Skin epidermis (tissue), 12 donors: ENCODE data around the gene CUL9.
"Not testable (repeated sequence)": the region's sequence is repeated elsewhere in the genome, so short reads cannot be mapped to it uniquely, and the experiment has no call there.

ENCODE experiments used
- H3K27ac ChIP-seq, 21 experiments: fragments of 200-600 bp; sonication (generic) in 11 of 21; one replicate each; pipeline ENCODE4 v1.5.0; 2020; ENCODE audit warnings: mild to moderate bottlenecking in 3 of 21, inconsistent platforms in 2 of 21, moderate library complexity in 2 of 21
- H3K4me3 ChIP-seq, 7 experiments: fragments of 200-600 bp; sonication (generic) in 2 of 7; one replicate each; pipeline ENCODE4 v1.5.0; 2020; ENCODE audit warnings: inconsistent platforms in 2 of 7, mild to moderate bottlenecking in 2 of 7, moderate library complexity in 1 of 7

Gene CUL9

DNA sequence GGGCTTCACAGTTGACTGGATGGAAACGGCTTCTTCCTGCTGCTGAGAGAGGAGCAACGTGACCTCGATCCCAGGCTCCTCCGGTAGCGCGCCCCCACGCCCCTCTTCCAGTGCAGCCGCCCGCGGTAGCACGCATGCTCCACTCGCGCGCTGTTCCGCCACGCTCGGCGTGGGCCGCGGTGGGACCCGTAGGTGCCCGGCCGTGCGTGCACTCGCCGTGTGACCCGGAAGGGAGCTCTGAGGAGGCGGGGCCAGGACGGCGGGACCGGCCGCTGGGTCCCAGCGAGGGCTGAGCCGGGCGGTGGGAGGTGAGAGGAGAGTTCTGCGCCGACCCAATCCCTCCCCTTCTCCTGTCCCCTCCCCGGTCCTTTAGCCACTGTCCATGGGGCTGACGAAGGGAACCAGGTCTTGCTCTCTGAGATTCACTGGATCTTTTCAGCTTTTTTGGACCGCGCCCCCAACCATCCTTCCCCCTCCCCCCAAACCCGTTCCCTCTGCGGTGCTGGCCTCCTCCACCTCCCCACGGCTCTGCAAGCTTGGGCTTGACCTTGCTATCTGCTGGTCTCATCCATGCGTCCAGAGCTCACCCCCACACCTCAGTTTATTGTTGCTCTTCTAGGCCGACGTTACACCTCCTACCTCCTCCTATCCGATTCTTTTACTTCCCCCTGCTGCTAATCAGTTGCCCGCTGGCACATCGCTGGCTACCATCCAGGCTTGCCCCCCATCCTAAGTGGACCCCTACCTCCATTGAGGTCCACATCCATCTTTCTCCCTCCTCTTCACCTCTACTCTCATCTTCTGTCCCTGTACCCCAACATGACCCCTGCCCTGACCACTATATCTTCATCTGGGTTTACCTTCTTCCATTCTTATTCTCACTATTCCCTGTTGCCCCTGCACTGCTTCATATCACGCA, at the start of gene CUL9:
CUL9 (plus strand) TSS at position 255 of the 919 bp plus-strand sequence. CDS start 2,115 bp downstream, outside the sequence.
- Histone ChIP-seq H3K4me3 (peak within 1 kb of the TSS; percentile 50 to 76 (median 68)), H3K27ac (peak within 1 kb of the TSS; percentile 14 to 90 (median 81))

- no peak overlapping the region for H3K4me3 ChIP-seq
- H3K27ac ChIP-seq: no peak overlapping the region
Measured at GRCh38 chr6:43138267-43138666, 43.7 kb upstream of the CUL9 start.

DNA sequence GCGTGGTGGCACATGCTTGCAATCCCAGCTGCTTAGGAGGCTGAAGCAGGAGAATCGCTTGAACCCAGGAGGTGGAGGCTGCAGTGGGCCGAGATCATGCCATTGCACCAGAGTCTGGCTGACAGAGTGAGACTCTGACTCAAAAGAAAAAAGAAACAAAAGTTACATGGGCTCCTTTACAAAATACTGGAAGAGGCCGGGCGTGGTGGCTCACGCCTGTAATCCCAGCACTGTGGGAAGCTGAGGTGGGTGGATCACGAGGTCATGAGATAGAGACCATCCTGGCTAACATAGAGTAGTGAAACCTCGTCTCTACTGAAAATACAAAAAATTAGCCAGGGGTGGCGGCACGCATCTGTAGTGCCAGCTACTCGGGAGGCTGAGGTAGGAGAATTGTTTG, 42.0 kb upstream of the CUL9 start:
- H3K27ac ChIP-seq, H3K4me3 ChIP-seq: not testable (repeated sequence)

- peak overlapping the region in 1 of 21 experiments; percentile 48 for H3K27ac ChIP-seq
- H3K4me3 ChIP-seq: no peak overlapping the region
Measured at GRCh38 chr6:43141644-43142043, 40.4 kb upstream of the CUL9 start.

DNA sequence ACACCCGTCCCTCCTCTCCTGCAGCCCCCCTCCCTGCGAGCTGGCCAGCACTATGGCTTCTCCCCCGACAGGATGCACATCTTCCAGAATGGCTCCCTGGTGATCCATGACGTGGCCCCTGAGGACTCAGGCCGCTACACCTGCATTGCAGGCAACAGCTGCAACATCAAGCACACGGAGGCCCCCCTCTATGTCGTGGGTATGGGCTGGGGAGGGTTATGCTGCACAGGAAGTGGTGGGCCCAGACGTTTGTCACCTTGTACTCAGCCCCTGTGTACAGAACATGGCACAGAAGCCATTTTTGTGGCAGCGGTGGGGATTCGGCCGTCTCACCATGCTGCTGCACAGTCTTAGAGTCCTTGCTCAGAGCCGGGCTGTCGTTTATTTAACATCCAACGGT, 39.9 kb upstream of the CUL9 start:
- no peak overlapping the region for H3K4me3 ChIP-seq

GRCh38 chr6:43143235-43144128, 38.5 kb upstream of the CUL9 start:
- Histone ChIP-seq H3K4me3 (no peak overlapping the region), H3K27ac (peak overlapping the region in 6 of 21 experiments; percentile 33 to 63 (median 45))

More for the DNA sequence above, 39.9 kb upstream of the CUL9 start:
- H3K27ac ChIP-seq: peak overlapping the region in 3 of 21 experiments; percentile 23 to 48 (median 33)

GRCh38 chr6:43144879-43145278, 37.1 kb upstream of the CUL9 start:
- Histone ChIP-seq H3K27ac (no peak overlapping the region), H3K4me3 (no peak overlapping the region)

- H3K4me3 ChIP-seq: no peak overlapping the region
- no peak overlapping the region for H3K27ac ChIP-seq
Measured at GRCh38 chr6:43146261-43146660, 35.7 kb upstream of the CUL9 start.

- H3K4me3 ChIP-seq: no peak overlapping the region
- H3K27ac ChIP-seq: peak overlapping the region in 1 of 21 experiments; percentile 17
Measured at GRCh38 chr6:43146709-43147688, 35.0 kb upstream of the CUL9 start.

DNA sequence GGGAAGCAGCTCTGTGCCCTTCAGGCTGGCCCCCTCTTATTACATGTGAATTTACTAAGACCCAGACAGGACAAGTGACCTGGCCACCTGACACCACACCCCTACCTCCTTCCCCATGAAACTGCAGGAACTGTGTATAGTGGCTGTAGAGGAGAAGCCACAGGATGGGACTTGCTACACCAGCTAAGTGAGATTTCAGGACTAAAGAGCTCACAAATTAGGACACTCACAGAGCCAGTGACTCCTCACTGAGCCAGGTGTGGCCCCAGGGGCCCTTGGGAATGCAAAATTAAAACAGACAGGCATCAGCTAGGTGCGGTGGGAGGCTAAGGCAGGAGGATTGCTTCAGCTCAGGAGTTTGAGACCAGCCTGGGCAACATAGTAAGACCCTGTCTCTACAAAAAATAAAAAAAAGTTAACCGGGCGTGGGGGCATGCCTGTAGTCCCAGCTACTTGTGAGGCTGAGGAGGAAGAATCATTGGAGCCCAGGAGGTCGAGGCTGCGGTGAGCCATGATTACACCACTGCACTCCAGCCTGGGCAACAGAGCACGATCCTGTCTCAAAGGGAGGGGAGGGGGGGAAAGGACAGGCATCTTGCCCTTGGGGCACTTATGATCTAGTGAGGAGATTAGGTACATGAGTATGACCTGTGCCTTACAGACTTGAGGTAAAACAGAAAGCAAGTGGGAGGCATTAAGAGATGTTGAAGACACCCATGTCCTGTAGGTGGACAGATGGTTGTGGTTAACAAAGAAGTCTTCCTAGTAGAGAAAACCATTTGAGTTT, 34.1 kb upstream of the CUL9 start:
- Histone ChIP-seq H3K4me3 (no peak overlapping the region), H3K27ac (peak overlapping the region in 1 of 21 experiments; percentile 17)

DNA sequence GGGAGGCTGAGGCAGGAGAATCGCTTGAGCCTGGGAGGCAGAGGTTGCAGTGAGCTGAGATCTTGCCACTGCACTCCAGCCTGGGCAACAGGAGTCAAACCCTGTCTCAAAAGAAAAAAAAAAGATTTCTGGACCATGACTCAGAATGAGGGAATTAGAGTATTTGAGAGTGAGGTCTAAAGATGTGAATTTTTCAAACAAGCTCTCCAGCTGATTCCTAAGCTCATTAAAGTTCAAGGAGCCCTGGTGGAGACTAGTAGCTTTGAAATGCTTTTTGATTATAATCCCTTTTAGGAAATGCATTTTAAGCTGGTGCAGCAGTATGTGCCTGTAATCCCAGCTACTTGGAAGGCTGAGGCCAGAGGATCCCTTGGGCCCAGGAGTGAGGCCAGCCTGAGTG, 32.7 kb upstream of the CUL9 start:
- no peak overlapping the region for H3K27ac ChIP-seq
- H3K4me3 ChIP-seq: no peak overlapping the region

DNA sequence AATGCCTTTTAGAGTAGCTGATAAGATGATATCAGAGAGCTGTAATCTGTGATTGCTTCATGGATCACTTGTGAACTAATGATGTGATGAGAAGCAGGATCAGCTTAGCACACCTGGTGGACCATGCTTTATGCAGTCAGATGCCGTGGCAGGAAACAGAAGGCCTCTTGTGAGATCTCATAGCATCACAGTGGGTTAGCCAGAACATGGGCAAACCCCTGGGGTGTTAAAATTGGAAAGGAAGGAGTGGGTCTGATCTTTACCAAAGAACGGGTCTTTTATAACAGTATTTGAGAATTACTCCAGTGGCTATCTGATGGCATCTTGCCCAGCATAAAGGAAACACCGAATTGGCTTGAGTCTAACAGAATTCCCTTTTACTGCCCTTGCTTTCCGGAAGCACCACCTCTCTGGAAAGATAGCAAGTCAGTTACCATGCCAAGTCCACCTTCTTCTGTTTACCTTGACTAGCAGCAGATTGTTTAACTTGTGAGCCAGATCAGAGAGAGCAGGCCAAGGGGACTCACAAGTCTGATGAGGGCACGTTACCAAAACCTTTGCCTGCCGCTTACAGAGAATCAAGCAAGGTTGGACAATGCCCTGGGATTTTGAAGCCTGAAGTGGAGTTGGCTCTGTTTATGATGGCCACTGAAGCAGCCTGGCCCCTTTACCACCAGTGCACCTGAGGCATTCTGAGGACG, 31.8 kb upstream of the CUL9 start:
- H3K27ac ChIP-seq: no peak overlapping the region

DNA sequence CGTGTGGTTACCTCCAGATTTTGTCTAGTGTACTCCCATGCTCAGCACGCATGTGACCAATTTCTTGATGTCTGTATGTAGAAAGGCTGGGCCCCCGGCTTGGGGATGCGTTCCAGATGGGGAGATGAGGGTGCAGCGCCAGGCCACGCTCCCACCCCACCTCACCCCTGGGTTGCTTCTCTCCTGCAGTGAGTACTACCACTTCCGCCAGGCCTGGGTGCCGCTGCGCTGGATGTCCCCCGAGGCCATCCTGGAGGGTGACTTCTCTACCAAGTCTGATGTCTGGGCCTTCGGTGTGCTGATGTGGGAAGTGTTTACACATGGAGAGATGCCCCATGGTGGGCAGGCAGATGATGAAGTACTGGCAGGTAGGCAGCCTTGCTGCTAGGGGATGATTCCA, 22.4 kb upstream of the CUL9 start:
- no peak overlapping the region for H3K4me3 ChIP-seq
- H3K27ac ChIP-seq: no peak overlapping the region

More for the DNA sequence above, 31.8 kb upstream of the CUL9 start:
- no peak overlapping the region for H3K4me3 ChIP-seq

- H3K27ac ChIP-seq: no peak overlapping the region
- H3K4me3 ChIP-seq: no peak overlapping the region
Measured at GRCh38 chr6:43163899-43164298, 18.1 kb upstream of the CUL9 start.

DNA sequence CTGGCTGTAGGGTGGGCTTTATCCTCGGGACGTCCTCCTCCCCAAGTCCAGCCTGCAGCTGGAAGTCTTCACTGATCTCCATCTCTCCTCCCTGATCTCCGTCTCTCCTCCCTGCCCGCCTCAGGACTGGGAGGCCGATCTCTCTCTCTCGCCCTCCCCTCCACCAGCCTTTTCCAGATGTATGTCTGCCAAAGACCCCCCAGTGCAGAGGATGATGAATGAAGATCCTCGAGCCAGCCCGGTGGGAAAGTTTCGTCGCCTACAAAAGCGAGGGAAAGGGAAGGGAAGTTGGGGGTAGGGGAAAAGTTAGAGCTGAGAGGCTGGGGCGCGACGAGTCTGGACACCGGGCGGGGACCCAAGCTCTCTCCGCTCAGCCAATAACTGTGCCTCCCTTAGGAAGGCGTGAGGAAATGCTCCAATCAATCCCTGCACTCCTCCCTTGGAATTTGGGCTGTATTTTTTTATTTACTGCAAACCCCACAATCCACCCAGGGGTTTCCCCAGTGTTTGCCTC, 11.5 kb upstream of the CUL9 start:
- Histone ChIP-seq H3K4me3 (peak overlapping the region; percentile 81 to 98 (median 88)), H3K27ac (peak overlapping the region; percentile 42 to 99 (median 95))

DNA sequence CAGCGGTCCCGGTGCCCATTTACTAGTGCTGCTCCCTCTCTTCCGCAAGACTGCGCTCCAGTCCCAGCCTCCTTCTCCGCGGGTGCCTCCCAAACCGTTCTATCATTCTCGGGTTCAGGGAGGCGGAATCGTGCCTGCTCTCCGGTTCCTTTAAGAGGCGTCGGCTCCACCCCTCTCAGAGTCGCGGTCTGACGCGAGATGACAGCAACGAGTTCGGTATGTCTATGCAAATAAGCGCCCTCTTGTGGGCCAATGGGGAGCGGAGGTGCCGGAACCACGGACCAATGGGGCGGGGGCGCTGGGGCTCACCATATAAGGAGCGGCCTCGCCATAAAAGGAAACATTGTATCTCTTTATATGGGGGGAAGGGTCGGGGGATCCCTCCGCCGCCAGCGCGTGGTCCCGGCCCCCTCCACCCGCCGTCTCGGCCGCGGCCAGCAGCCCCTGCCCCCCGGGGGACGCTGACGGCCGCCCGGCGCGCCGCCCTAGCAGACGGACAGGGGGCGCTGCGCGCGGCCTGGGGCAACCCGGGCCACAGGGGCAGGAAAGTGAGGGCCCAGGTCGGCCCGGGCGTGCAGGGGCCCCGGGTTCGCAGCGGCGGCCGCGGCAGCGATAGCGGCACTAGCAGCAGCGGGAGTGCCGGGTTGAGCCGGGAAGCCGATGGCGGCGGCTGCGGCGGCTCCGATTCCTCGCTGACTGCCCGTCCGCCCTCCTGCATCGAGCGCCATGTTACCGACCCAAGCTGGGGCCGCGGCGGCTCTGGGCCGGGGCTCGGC, 10.9 kb upstream of the CUL9 start, which contains the start of gene SRF:
SRF (plus strand) TSS at position 339 of the 776 bp plus-strand sequence; CDS start at position 727, 388 bp downstream.
- Histone ChIP-seq H3K27ac (peak within 1 kb of the TSS; percentile 90 to 99 (median 95)), H3K4me3 (peak within 1 kb of the TSS; percentile 81 to 98 (median 88))

DNA sequence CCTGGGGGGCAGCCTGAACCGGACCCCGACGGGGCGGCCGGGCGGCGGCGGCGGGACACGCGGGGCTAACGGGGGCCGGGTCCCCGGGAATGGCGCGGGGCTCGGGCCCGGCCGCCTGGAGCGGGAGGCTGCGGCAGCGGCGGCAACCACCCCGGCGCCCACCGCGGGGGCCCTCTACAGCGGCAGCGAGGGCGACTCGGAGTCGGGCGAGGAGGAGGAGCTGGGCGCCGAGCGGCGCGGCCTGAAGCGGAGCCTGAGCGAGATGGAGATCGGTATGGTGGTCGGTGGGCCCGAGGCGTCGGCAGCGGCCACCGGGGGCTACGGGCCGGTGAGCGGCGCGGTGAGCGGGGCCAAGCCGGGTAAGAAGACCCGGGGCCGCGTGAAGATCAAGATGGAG, 10.3 kb upstream of the CUL9 start:
- peak overlapping the region; percentile 90 to 99 (median 95) for H3K27ac ChIP-seq
- H3K4me3 ChIP-seq: peak overlapping the region; percentile 81 to 98 (median 88)
